ENCODE measurements around the gene NHERF2. TPM values are rescaled to one million over a fixed set of nuclear protein-coding genes. Genes with fewer than 3 reads are reported as not detected.

NHERF2 gene
- total and polyA plus RNA-seq, 11 donors = 124 to 496 (median 227) TPM

- H3K4me3 ChIP-seq = peak overlapping the region in 2 of 12 donors; percentile 13 to 24
- intact Hi-C loops (cut with DNase I) = no loop called here
- no peak for DNase-seq
Measured at GRCh38 chr16:2044541-2044940, 17.8 kb downstream of the NHERF2 start.

GRCh38 chr16:2045965-2046892 is 19.5 kb downstream of the NHERF2 start:
- Histone ChIP-seq H3K4me3 (peak overlapping the region in 9 of 12 donors; percentile 72 to 99 (median 93)), H3K36me3 (peaks cover 0 to 14% (median 13%) of the 10 kb centered on the region in 9 donors), H3K27ac (peak overlapping the region; percentile 36 to 94 (median 86)), H3K27me3 (no peaks in the 10 kb centered on the region), H3K9me3 (no peaks in the 10 kb centered on the region), H3K4me1 (peaks cover 18 to 74% (median 60%) of the 10 kb centered on the region in 12 donors)
- DNase-seq = no peak
- ATAC-seq = no peak
- TF ChIP-seq POLR2A (IDR thresholded peaks at IDR 0.05) (no peak), CTCF (IDR thresholded peaks at IDR 0.05) (no peak)
- intact Hi-C loops (cut with DNase I) = loop anchor here in 3 of 10 donors (2.0 kb wide), 3 partner anchors 17 to 21 kb away; partner anchors contain the start of gene NHERF2 (in 1 of the 3)
- 80 to 89% (median 87%) methylated on average over 21 of the region's 21 CpGs for WGBS, 4 donors

More at GRCh38 chr16:2044541-2044940, 17.8 kb downstream of the NHERF2 start:
- ATAC-seq = no peak
- peaks cover 18 to 91% (median 75%) of the 10 kb centered on the region in 12 donors for H3K4me1 ChIP-seq
- TF ChIP-seq CTCF (IDR thresholded peaks at IDR 0.05) = no peak
- TF ChIP-seq POLR2A (IDR thresholded peaks at IDR 0.05) = no peak
- H3K9me3 ChIP-seq = no peaks in the 10 kb centered on the region
- H3K27ac ChIP-seq = peak overlapping the region; percentile 20 to 92 (median 68)
- 70 to 78% (median 78%) methylated on average over 14 to 22 of the region's 22 CpGs for WGBS, 4 donors
- peaks cover 0 to 5% (median 0%) of the 10 kb centered on the region in 9 donors for H3K36me3 ChIP-seq
- no peaks in the 10 kb centered on the region for H3K27me3 ChIP-seq

- TF ChIP-seq POLR2A (IDR thresholded peaks at IDR 0.05) (no peak), CTCF (IDR thresholded peaks at IDR 0.05) (no peak)
- intact Hi-C loops (cut with DNase I) = loop anchor here in 4 of 10 donors (1.0 to 2.0 kb wide), 4 partner anchors 18 to 24 kb away; partner anchors contain the start of gene NHERF2 (in 1 of the 4)
- peaks cover 18 to 67% (median 53%) of the 10 kb centered on the region in 12 donors for H3K4me1 ChIP-seq
- H3K27me3 ChIP-seq = no peaks in the 10 kb centered on the region
- no peaks in the 10 kb centered on the region for H3K9me3 ChIP-seq
- peaks cover 0 to 21% (median 19%) of the 10 kb centered on the region in 9 donors for H3K36me3 ChIP-seq
- 10 to 20% (median 15%) methylated on average over 7 to 8 of the region's 8 CpGs for WGBS, 4 donors
- peak overlapping the region; percentile 71 to 99 (median 91) for H3K4me3 ChIP-seq
- DNase-seq (no peak), ATAC-seq (no peak)
- peak overlapping the region; percentile 36 to 94 (median 86) for H3K27ac ChIP-seq
Measured at GRCh38 chr16:2046893-2047329, 20.2 kb downstream of the NHERF2 start.
